Body of pancreas (tissue), 4 donors: ENCODE data around the gene SLC36A3.

ENCODE experiments used
- POLR2A ChIP-seq, 3 donors: fragments of 450-650 bp; IDR thresholded peaks; one replicate each; pipeline ENCODE4 v1.6.1; 2016; ENCODE audit warnings: antibody characterized with exemption in 3 of 3, mild to moderate bottlenecking in 2 of 3
- TF ChIP-seq, protein P1 (sequence below), 7 experiments: fragments of 450-650 bp in 4 of 7; fragments of 200-600 bp in 3 of 7; sonication (generic) in 3 of 7; IDR thresholded peaks; one replicate each; pipeline ENCODE4 v1.5.1; 2016 to 2019; ENCODE audit warnings: antibody characterized with exemption in 7 of 7

DNA sequence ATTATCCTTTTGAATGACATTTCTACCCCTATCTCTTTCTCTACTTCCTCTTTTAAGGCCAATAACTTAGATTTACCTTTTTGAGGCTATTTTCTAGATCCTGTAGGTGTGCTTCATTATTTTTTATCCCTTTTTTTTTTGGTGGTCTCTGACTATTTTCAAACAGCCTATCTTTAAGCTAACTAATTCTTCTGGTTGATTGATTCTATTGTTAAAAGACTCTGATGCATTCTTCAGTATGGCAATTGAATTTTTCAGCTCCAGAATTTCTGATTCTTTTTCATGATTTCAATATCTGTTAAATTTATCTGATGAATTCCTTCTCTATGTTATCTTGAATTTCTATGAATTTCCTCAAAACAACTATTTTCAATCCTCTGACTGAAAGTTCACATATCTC, 7.4 kb upstream of the SLC36A3 start:
- TF ChIP-seq POLR2A (IDR thresholded peaks at IDR 0.05), result no peak
- TF ChIP-seq, protein P1, sequence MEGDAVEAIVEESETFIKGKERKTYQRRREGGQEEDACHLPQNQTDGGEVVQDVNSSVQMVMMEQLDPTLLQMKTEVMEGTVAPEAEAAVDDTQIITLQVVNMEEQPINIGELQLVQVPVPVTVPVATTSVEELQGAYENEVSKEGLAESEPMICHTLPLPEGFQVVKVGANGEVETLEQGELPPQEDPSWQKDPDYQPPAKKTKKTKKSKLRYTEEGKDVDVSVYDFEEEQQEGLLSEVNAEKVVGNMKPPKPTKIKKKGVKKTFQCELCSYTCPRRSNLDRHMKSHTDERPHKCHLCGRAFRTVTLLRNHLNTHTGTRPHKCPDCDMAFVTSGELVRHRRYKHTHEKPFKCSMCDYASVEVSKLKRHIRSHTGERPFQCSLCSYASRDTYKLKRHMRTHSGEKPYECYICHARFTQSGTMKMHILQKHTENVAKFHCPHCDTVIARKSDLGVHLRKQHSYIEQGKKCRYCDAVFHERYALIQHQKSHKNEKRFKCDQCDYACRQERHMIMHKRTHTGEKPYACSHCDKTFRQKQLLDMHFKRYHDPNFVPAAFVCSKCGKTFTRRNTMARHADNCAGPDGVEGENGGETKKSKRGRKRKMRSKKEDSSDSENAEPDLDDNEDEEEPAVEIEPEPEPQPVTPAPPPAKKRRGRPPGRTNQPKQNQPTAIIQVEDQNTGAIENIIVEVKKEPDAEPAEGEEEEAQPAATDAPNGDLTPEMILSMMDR (IDR thresholded peaks at IDR 0.05), result no peak
